OCI-LY3 (cell line): ENCODE results near the gene NAA15.

Experiments
- EZH2phosphoT487 ChIP-seq: fragments of 200-600 bp; shearing (Covaris generic); IDR thresholded peaks from 2 replicates; pipeline ENCODE4 v1.6.1; 2018; ENCODE audit warnings: antibody characterized with exemption, mixed run types, low read depth
- TF ChIP-seq, protein P1 (sequence below): fragments of 200-600, 300-600 bp; sonication (generic); IDR thresholded peaks from 2 replicates; pipeline ENCODE4 v1.5.1; 2014; ENCODE audit warnings: antibody characterized with exemption, low read length, low read depth

DNA sequence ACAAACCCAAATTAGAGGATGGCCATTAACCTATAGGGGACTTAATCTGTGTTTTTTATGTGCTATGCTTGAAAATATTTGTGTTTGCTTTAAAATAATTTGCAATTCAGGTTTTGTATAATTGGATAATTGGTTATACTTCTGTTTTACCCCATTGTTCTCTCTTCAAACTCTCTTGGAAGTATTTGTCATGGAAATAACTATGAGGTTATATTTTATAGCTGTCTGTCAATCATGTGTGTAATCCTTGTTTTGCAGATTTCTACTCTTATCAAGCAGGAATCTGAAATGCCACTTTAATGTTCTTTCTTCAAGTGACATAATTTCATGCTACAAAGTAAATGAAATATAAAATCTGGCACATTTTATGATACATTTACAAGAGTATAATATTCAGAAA is 16.3 kb downstream of the NAA15 start:
- TF ChIP-seq, protein P1, sequence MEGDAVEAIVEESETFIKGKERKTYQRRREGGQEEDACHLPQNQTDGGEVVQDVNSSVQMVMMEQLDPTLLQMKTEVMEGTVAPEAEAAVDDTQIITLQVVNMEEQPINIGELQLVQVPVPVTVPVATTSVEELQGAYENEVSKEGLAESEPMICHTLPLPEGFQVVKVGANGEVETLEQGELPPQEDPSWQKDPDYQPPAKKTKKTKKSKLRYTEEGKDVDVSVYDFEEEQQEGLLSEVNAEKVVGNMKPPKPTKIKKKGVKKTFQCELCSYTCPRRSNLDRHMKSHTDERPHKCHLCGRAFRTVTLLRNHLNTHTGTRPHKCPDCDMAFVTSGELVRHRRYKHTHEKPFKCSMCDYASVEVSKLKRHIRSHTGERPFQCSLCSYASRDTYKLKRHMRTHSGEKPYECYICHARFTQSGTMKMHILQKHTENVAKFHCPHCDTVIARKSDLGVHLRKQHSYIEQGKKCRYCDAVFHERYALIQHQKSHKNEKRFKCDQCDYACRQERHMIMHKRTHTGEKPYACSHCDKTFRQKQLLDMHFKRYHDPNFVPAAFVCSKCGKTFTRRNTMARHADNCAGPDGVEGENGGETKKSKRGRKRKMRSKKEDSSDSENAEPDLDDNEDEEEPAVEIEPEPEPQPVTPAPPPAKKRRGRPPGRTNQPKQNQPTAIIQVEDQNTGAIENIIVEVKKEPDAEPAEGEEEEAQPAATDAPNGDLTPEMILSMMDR: no peak
- no peak for TF ChIP-seq EZH2phosphoT487
